Stimulated activated CD8-positive, alpha-beta memory T cell treated with anti-CD3 and anti-CD28 coated beads, Interleukin-12 subunit alpha, Interleukin-12 subunit beta, amount 100 ng/mL, for 24 hours (primary cell): Measurements from ENCODE around the gene RC3H2.
"Not testable (repeated sequence)": the region's sequence is repeated elsewhere in the genome, so short reads cannot be mapped to it uniquely, and the experiment has no call there.

Experiments used
- DNase-seq: peaks from one replicate; pipeline ENCODE4 v3.0.0-alpha.2; 2020; ENCODE audit errors: extremely low read depth

The RC3H2 gene

GRCh38 chr9:122929796-122930354 is 24.7 kb upstream of the RC3H2 start:
- no peak for DNase-seq

GRCh38 chr9:122923947-122924346 is 18.8 kb upstream of the RC3H2 start:
- DNase-seq: no peak

- DNase-seq: no peak
Measured at GRCh38 chr9:122922713-122923112, 17.6 kb upstream of the RC3H2 start.

- DNase-seq: no peak
Measured at GRCh38 chr9:122918310-122918709, 13.2 kb upstream of the RC3H2 start.

- no peak for DNase-seq
Measured at GRCh38 chr9:122912964-122913673, 8.0 kb upstream of the RC3H2 start, which contains the start of gene ZBTB6. Gene ZBTB6, minus strand, starts transcription at chr9:122913323. Its CDS starts 1,251 bp downstream, at chr9:122912072.

- no peak for DNase-seq
Measured at GRCh38 chr9:122912671-122912963, 7.5 kb upstream of the RC3H2 start.

- not testable (repeated sequence) for DNase-seq
Measured at GRCh38 chr9:122906122-122906521, 963 bp upstream of the RC3H2 start.

- no peak for DNase-seq
Measured at GRCh38 chr9:122904466-122904822, 715 bp downstream of the RC3H2 start.

- DNase-seq: no peak
Measured at GRCh38 chr9:122900791-122901190, 4.4 kb downstream of the RC3H2 start.

GRCh38 chr9:122897969-122898368 is 7.2 kb downstream of the RC3H2 start:
- DNase-seq: no peak

- no peak for DNase-seq
Measured at GRCh38 chr9:122888480-122888879, 16.7 kb downstream of the RC3H2 start.

- DNase-seq: no peak
Measured at GRCh38 chr9:122883125-122883524, 22.0 kb downstream of the RC3H2 start.

GRCh38 chr9:122879443-122879842 is 25.7 kb downstream of the RC3H2 start:
- no peak for DNase-seq

- no peak for DNase-seq
Measured at GRCh38 chr9:122875523-122875922, 29.6 kb downstream of the RC3H2 start.

GRCh38 chr9:122867276-122867675 is 37.9 kb downstream of the RC3H2 start:
- DNase-seq: not testable (repeated sequence)

GRCh38 chr9:122866079-122866478 is 39.1 kb downstream of the RC3H2 start:
- DNase-seq: no peak

GRCh38 chr9:122865300-122865699 is 39.9 kb downstream of the RC3H2 start:
- no peak for DNase-seq

- DNase-seq: no peak
Measured at GRCh38 chr9:122863407-122863806, 41.8 kb downstream of the RC3H2 start.

- no peak for DNase-seq
Measured at GRCh38 chr9:122860319-122861142, 44.6 kb downstream of the RC3H2 start.

- DNase-seq: no peak
Measured at GRCh38 chr9:122857815-122858214, 47.3 kb downstream of the RC3H2 start.

GRCh38 chr9:122852085-122852786 is 52.9 kb downstream of the RC3H2 start:
- DNase-seq: not testable (repeated sequence)

GRCh38 chr9:122848256-122848943 is 56.8 kb downstream of the RC3H2 start:
- no peak for DNase-seq
